Activated CD4-positive, alpha-beta T cell treated with anti-CD3 and anti-CD28 coated beads, Interleukin-2, Interleukin-6, amounts not matched to agents 100 ng/mL and 50 ng/mL, durations not matched to agents 16 hours and 8 hours (primary cell): Measurements from ENCODE around the gene TRAF3.
"Not testable (repeated sequence)": the region's sequence is repeated elsewhere in the genome, so short reads cannot be mapped to it uniquely, and the experiment has no call there.

Experiments
- DNase-seq: peaks from one replicate; pipeline ENCODE4 v3.0.0-alpha.2; 2020

The TRAF3 gene

GRCh38 chr14:102831163-102831804, 54.0 kb downstream of the TRAF3 start:
- peak; percentile 28 for DNase-seq

DNA sequence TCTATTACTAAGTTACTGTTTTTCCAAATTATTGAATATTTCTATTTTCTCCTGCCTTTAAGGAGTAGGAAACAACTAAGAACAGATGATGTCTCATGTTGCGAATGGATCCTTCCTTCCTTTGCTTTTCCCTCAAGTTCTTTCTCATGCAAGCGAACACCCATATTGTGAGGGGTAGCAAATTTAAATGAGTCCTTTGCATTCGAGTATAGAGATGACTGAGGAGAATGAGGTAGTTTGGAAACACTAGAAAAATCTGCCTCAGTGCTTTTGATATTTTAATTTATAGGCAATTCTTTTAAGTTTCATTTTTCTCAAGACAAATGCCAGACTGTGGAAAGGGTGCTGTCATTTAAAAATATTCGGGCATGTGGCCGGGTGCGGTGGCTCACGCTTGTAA, 56.1 kb downstream of the TRAF3 start:
- no peak for DNase-seq

GRCh38 chr14:102833991-102834390, 56.7 kb downstream of the TRAF3 start:
- no peak for DNase-seq

- DNase-seq: no peak
Measured at GRCh38 chr14:102835959-102836358, 58.7 kb downstream of the TRAF3 start.

DNA sequence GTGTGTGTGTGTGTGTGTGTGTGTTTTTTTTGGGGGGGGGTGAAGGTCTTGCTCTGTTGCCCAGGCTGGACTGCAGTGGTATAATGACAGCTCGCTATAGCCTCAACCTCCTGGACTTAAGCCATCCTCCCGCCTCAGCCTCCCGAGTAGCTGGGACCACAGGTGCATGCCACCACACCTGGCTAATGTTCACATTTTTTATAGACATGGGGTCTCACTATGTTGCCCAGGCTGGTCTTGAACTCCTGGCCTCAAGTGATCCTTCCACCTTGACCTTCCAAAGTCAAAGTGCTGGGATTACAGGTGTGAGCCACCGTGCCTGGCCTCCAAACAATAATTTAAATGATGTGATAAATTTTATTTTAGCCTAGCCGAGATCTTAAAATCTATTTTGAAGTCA, 59.9 kb downstream of the TRAF3 start:
- not testable (repeated sequence) for DNase-seq

DNA sequence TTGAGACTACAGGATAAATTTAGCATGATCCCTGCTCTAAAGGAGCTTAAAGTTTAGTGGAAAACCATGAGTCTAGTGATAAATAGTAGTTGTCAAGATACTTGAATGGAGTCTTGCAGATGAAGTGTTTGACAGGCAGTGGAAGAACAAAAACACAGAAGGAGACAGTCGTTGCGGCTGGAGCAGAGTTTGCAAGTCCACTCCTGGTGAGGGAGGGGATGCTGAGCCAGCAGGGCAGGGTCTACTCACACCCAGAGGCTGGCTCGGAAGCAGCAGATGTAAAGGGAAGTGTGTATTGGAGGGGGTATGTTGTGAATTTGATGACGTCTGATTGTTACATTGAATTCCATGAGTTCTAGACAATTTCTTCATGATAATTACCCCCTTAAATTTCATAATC, 61.3 kb downstream of the TRAF3 start:
- no peak for DNase-seq

DNA sequence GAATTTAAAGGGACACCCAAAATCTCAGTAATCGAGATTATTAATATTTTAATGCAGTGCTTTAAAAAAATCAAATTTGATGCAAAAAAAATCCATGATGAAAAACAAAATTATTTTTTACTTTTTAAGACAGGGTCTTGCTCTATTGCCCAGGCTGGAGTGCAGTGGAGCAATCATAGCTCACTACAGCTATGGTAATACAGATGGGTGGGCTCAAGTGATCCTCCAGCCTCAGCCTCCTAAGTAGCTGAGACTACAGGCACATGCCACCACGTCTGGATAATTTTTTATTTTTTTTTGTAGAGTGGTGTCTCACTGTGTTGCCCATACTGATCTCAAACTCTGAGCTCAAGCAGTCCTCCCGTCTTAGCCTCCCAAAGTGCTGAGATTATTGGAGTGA, 62.9 kb downstream of the TRAF3 start:
- DNase-seq: no peak

DNA sequence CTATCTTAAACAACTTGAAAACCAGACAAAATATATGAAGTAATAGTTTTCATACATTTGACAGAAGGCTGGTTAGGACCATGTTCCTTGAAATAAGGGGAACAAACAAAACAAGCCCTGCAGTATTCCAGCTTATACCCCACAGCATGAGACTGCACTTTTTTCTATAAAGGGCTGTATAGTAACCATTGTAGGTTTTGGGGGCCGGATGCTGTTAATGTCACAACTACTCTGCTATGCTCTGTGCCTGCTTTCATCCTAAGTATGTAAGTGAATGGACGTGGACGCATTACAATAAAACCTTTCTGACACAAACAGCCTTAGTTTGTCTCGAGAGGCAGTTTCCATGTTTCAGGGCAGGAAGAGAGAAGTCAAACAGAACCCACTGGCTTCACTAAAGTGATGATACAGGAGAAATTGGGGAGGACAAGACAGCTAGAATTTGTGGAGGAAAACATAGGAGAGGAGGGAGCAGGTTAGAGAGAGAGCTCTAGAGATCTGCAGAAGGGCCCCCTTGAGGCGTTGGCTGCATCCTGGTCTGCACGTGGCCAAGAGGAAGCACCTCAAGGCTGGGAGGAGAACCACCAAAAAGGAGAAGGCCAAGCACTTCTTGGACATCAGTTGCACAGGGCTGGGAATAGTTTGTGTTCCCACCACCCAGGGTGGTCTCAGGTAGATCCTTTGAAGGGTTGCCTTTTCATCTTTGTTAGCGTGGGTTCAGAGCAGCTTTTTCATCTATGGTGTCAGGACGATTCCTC, 63.7 kb downstream of the TRAF3 start:
- DNase-seq: no peak

- DNase-seq: no peak
Measured at GRCh38 chr14:102848830-102849525, 71.7 kb downstream of the TRAF3 start.

DNA sequence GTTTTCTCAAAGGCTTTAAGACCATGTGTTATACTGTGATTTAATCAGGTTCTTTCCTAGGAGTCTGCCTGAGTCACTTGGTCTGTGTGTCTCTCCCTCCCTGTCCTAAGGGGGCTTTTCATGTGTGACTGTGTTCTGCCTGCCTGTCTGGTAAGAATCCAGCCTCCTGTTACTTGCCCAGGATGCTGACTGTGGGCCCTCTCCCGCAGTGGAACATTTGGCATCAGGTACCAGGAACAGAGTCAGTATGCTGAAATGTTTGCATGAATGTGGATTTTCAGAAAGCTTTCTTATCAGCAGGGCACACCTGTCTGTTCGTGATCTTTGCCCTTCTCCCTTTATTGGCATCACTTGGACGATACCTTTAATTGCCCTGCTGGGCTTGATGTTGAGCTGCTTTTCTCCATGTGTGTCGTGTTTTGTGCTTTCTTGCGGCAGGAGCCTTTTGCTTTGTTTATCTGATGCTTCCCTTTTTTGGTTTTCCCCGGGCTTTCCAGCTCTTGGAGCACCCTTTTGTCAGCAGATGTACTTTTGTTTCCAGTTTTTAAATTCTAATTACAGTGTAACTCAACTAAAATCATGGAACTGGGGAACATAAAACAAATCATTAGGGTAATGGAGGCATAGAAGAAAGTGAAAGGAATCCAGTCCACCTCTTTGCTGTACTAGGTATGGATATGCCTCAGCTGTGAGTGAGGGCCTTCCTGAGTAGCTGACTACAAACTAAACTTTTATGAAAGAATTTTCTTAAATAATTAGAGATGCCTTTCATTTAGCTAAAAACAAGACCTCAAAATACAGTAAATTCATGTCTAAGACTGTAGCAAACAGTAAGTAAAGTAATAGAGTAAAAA, 72.5 kb downstream of the TRAF3 start:
- no peak for DNase-seq

- DNase-seq: no peak
Measured at GRCh38 chr14:102853648-102854047, 76.4 kb downstream of the TRAF3 start.

DNA sequence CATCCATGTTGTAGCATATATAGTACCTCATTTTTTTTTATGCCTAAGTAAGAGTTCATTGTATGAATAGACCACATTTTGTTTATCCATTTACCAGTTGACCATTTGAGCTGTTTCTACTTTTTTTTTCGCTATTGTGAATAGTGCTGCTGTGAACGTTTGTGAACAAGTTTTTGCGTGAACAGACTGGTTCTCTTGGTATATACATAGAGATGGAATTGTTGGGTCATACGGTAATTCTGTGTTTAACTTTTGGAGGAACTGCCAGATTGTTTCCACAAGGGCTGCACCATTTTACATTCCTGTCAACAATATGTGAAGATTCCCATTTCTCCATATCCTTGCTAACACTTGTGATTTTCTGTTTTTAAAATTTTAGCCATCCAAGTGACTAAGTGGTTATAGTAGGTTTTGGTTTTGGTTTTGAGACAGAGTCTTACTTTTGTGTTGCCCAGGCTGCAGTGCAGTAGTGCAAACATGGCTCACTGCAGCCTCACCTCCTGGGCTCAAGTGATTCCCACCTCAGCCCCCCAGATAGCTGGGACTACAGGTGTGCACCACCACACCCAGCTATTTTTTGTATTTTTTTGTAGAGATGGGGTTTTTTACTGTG, 76.9 kb downstream of the TRAF3 start:
- DNase-seq: no peak

- no peak for DNase-seq
Measured at GRCh38 chr14:102856179-102856578, 78.9 kb downstream of the TRAF3 start.

DNA sequence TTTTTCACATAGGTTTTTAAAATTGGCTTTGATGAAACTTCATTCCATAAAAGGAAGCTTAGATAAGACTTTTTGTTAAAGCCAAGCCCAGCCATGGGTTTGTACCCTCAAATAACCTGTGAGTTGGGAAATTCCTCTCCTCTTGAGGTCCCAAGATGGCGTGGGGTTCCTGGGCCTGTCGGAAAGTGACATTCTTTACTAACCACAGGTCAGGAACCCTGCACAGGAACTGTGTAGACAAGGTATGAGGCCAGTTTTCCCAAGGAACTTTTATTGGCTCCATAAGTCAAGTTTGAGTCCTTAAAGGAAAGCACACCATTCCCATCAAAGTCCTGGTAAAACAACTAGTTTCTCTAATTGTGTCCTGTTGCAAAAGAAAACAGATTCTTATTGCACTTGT, 80.2 kb downstream of the TRAF3 start:
- no peak for DNase-seq

DNA sequence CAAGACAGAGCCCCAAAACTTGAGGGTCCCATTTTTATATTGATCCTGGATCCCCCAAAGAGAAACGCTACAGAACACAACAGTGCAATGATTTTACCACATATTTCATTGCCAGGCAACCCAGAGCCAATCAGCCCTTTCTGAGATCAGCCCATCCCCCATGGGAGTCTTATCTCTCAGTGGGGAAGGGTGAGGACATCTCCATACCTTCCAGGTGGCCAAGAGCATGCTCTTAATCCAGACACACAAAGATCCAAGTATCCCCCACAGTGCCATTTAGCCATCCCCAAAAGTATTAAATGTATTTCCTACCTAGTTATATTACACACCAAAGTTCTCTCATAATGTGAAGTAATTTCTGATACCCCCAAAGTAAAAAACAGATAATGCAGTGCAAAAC, 82.7 kb downstream of the TRAF3 start:
- no peak for DNase-seq

- DNase-seq: no peak
Measured at GRCh38 chr14:102862154-102862773, 85.0 kb downstream of the TRAF3 start.

DNA sequence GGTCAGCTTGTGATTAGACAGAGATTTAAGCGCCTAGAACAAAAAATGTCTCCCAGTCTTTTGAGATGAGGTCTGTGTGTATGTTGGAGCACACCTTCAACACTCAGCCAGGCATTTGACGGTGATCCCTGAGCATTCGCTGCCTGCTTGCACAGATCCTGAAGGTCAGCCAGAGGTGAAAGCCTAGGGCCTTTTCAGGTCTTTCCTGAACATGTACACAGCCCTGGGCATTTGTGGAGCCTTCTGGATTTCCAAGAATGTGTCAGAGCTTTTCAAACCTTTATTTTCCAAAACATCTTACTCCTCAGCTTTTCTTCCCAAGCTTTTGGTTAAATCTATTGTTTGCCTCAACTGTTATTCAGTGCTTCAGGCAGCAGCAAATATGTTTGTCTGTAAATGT, 86.1 kb downstream of the TRAF3 start:
- no peak for DNase-seq

- DNase-seq: not testable (repeated sequence)
Measured at GRCh38 chr14:102865916-102866315, 88.7 kb downstream of the TRAF3 start.

- DNase-seq: no peak
Measured at GRCh38 chr14:102866982-102867761, 89.9 kb downstream of the TRAF3 start.

- no peak for DNase-seq
Measured at GRCh38 chr14:102867826-102868580, 90.8 kb downstream of the TRAF3 start.
